HepG2 (cell line): ENCODE data around the gene ZBTB2. TPM values are rescaled to one million over a fixed set of nuclear protein-coding genes. Genes with fewer than 3 reads are reported as not detected.

Experiments
- ATF6 ChIP-seq: sonication (generic); formaldehyde crosslinking; conservative IDR thresholded peaks from 2 replicates; pipeline ENCODE4 v1.4.0; 2020; ENCODE audit warnings: missing genetic modification reagents
- E2F1 ChIP-seq: sonication (generic); formaldehyde crosslinking; IDR thresholded peaks from 2 replicates; pipeline ENCODE4 v1.5.0; 2020; ENCODE audit warnings: missing genetic modification reagents
- FLYWCH1 ChIP-seq: sonication (generic); formaldehyde crosslinking; IDR thresholded peaks from 2 replicates; pipeline ENCODE4 v1.8.1; 2023; ENCODE audit warnings: mild to moderate bottlenecking, missing genetic modification reagents
- HNF1B ChIP-seq: sonication (generic); formaldehyde crosslinking; IDR thresholded peaks from 2 replicates; pipeline ENCODE4 v1.5.1; 2020; ENCODE audit warnings: mild to moderate bottlenecking, moderate library complexity, missing genetic modification reagents
- HNRNPL ChIP-seq: fragments of 200-400 bp; formaldehyde crosslinking; IDR thresholded peaks from 2 replicates; pipeline ENCODE4 v1.6.1; 2017; ENCODE audit warnings: mild to moderate bottlenecking, low read depth, low read length
- IKZF4 ChIP-seq: sonication (generic); formaldehyde crosslinking; IDR thresholded peaks from 2 replicates; pipeline ENCODE4 v1.5.1; 2020; ENCODE audit warnings: borderline replicate concordance, mild to moderate bottlenecking, low read depth, missing genetic modification reagents; ENCODE audit errors: not compliant biosample characterization
- KAT2B ChIP-seq: fragments of 150-350 bp; IDR thresholded peaks from 2 replicates; pipeline ENCODE4 v1.6.1; 2014; ENCODE audit warnings: low read depth, low read length, borderline replicate concordance
- MAZ ChIP-seq, 2 experiments: sonication (generic) in 1 of 2; formaldehyde crosslinking in 1 of 2; IDR thresholded peaks; 2 replicates each; pipeline versions ENCODE4 v1.5.0 to v1.6.1; 2012 to 2020; ENCODE audit warnings: low read depth in 2 of 2, mild to moderate bottlenecking in 2 of 2, borderline replicate concordance in 1 of 2, improper control_type of control experiment in 1 of 2, low read length in 1 of 2, missing genetic modification reagents in 1 of 2, moderate library complexity in 1 of 2
- MEIS2 ChIP-seq: sonication (generic); formaldehyde crosslinking; IDR thresholded peaks from 2 replicates; pipeline ENCODE4 v1.9.0; 2021; ENCODE audit warnings: mild to moderate bottlenecking, missing genetic modification reagents
- NCOA5 ChIP-seq: sonication (generic); formaldehyde crosslinking; IDR thresholded peaks from 2 replicates; pipeline ENCODE4 v1.4.0; 2020; ENCODE audit warnings: missing genetic modification reagents
- NFYC ChIP-seq: IDR thresholded peaks from 2 replicates; pipeline ENCODE4 v1.6.1; 2016; ENCODE audit warnings: missing genetic modification reagents, missing compliant biosample characterization
- NR1H2 ChIP-seq: sonication (generic); formaldehyde crosslinking; IDR thresholded peaks from 2 replicates; pipeline ENCODE4 v1.8.1; 2022; ENCODE audit warnings: low read depth, missing genetic modification reagents, borderline replicate concordance
- PCBP2 ChIP-seq: fragments of 200-400 bp; formaldehyde crosslinking; optimal IDR thresholded peaks from 2 replicates; pipeline ENCODE3; 2018; ENCODE audit warnings: low read length, low read depth; ENCODE audit not compliant: poor library complexity, severe bottlenecking
- RBM39 ChIP-seq: fragments of 200-400 bp; formaldehyde crosslinking; IDR thresholded peaks from one replicate; pipeline ENCODE4 v1.6.1; 2018; ENCODE audit warnings: antibody characterized with exemption, mild to moderate bottlenecking, low read depth, low read length; ENCODE audit not compliant: poor library complexity, severe bottlenecking
- SKI ChIP-seq: fragments of 450-650 bp; IDR thresholded peaks from one replicate; pipeline ENCODE4 v1.6.1; 2018; ENCODE audit warnings: mild to moderate bottlenecking; ENCODE audit not compliant: partially characterized antibody
- SP4 ChIP-seq: sonication (generic); formaldehyde crosslinking; IDR thresholded peaks from 2 replicates; pipeline ENCODE4 v1.8.1; 2023; ENCODE audit warnings: mild to moderate bottlenecking, missing genetic modification reagents
- ZBTB7B ChIP-seq: sonication (generic); formaldehyde crosslinking; IDR thresholded peaks from 2 replicates; pipeline ENCODE4 v1.4.0; 2020; ENCODE audit warnings: missing genetic modification reagents
- ZNF251 ChIP-seq: sonication (generic); formaldehyde crosslinking; IDR thresholded peaks from 2 replicates; pipeline ENCODE4 v1.9.0; 2021; ENCODE audit warnings: mild to moderate bottlenecking, missing genetic modification reagents
- ZNF296 ChIP-seq: sonication (generic); formaldehyde crosslinking; conservative IDR thresholded peaks from 2 replicates; pipeline ENCODE4 v1.5.0; 2020; ENCODE audit warnings: mild to moderate bottlenecking, missing genetic modification reagents
- ZNF503 ChIP-seq: sonication (generic); formaldehyde crosslinking; IDR thresholded peaks from 2 replicates; pipeline ENCODE4 v1.4.0; 2020; ENCODE audit warnings: missing genetic modification reagents
- ZNF567 ChIP-seq: sonication (generic); formaldehyde crosslinking; IDR thresholded peaks from 2 replicates; pipeline ENCODE4 v1.8.1; 2023; ENCODE audit warnings: mild to moderate bottlenecking, missing genetic modification reagents, borderline replicate concordance
- polyA plus RNA-seq, 8 experiments: library from polyadenylated mRNA; depleted of rRNA in 3 of 8; stranded (reverse) in 7 of 8; unstranded in 1 of 8; fragments of >200 nt; fragmentation: Illumina TruSeq in 4 of 8; extraction: Trizol in 4 of 8; gene quantifications; 2 replicates each; pipeline versions ENCODE4 v1.2.1 to v1.2.3, GENCODE V29; 2011 to 2016; ENCODE audit warnings: low read depth in 4 of 8, missing spikeins in 1 of 8, mixed read lengths in 1 of 8; ENCODE audit not compliant: insufficient read depth in 1 of 8
- total RNA-seq, 5 experiments: library from RNA; depleted of rRNA; stranded (reverse); fragments of >200 nt; fragmentation: Illumina TruSeq; extraction: Trizol; gene quantifications; 2 replicates each; pipeline ENCODE4 v1.2.3, GENCODE V29; 2016; ENCODE audit warnings: low read depth in 1 of 5

ZBTB2 gene
- total and polyA plus RNA-seq, 2 of the 13 experiments (the other 11 are each of a cell fraction or from before 2014, with no cell fraction given): 15.4 to 22.8 TPM

- TF ChIP-seq ZNF567 (CRISPR knock-in tag): 0 out of 2 replicates have a peak, but pooled peaks have one; percentile 42
- TF ChIP-seq ZNF503: peak; percentile 33; the same call in 1 of the 2 replicates
- TF ChIP-seq ZNF296 (CRISPR knock-in tag): no peak
- TF ChIP-seq HNRNPL: no peak
- peak; percentile 33; the same call in 1 of the 2 replicates for TF ChIP-seq NFYC
- peak; percentile 87 for TF ChIP-seq HNF1B (CRISPR knock-in tag)
- no peak for TF ChIP-seq PCBP2
- peak; percentile 2 for TF ChIP-seq SKI
- no peak for TF ChIP-seq NR1H2 (CRISPR knock-in tag)
- no peak for TF ChIP-seq SP4 (CRISPR knock-in tag)
- TF ChIP-seq ZBTB7B (CRISPR knock-in tag): peak; percentile 42; the same call in 1 of the 2 replicates
- no peak for TF ChIP-seq MEIS2 (CRISPR knock-in tag)
- no peak for TF ChIP-seq E2F1
- TF ChIP-seq ZNF251: no peak
- 0 out of 2 replicates have a peak, but pooled peaks have one; percentile 20 for TF ChIP-seq FLYWCH1 (CRISPR knock-in tag)
- no peak for TF ChIP-seq ATF6
- no peak for TF ChIP-seq RBM39
- no peak for TF ChIP-seq MAZ (IDR thresholded peaks at IDR 0.05; ENCODE audit: borderline replicate concordance, low read depth, low read length)
- 0 out of 2 replicates have a peak, but pooled peaks have one; percentile 14 for TF ChIP-seq MAZ (CRISPR knock-in tag; IDR thresholded peaks at IDR 0.05; ENCODE audit: low read depth)
- peak; percentile 76; the same call in 1 of the 2 replicates for TF ChIP-seq NCOA5 (CRISPR knock-in tag)
- no peak for TF ChIP-seq IKZF4
- TF ChIP-seq KAT2B: no peak
Measured at GRCh38 chr6:151391471-151392413, at the start of gene ZBTB2 (continued).
